ENCODE data around the gene CCDC33. TPM values are rescaled to one million over a fixed set of nuclear protein-coding genes. Genes with fewer than 3 reads are reported as not detected.
"Not testable (repeated sequence)": the region's sequence is repeated elsewhere in the genome, so short reads cannot be mapped to it uniquely, and the experiment has no call there.

The CCDC33 gene
- total RNA-seq, 4 donors from 2014 or later, result 0.13 TPM; not detected in 3

GRCh38 chr15:74357514-74357913, 121.4 kb downstream of the CCDC33 start:
- DNase-seq; H3K27ac ChIP-seq; H3K4me1 ChIP-seq; H3K4me3 ChIP-seq (replicated peaks in 1 of 3); H3K36me3 ChIP-seq; H3K27me3 ChIP-seq; H3K9me3 ChIP-seq; intact Hi-C loops (cut with DNase I): not testable (repeated sequence)
- WGBS, 2 donors, result 52 to 62% methylated on average over 7 of the region's 7 CpGs

DNA sequence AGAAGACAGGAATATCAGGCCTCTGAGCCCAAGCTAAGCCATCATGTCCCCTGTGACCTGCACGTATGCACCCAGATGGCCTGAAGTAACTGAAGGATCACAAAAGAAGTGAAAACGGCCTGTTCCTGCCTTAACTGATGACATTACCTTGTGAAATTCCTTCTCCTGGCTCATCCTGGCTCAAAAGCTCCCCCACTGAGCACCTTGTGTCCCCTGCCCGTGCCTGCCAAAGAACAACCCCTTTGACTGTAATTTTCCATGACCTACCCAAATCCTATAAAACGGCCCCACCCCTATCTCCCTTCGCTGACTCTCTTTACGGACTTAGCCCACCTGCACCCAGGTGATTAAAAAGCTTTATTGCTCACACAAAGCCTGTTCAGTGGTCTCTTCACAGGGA, 123.2 kb downstream of the CCDC33 start:
- H3K27me3 ChIP-seq; intact Hi-C loops (cut with DNase I); H3K27ac ChIP-seq; H3K4me3 ChIP-seq (replicated peaks in 1 of 3); H3K4me1 ChIP-seq; H3K36me3 ChIP-seq; DNase-seq; H3K9me3 ChIP-seq: not testable (repeated sequence)
- WGBS, 2 donors, result 76 to 83% methylated on average over 6 of the region's 6 CpGs

DNA sequence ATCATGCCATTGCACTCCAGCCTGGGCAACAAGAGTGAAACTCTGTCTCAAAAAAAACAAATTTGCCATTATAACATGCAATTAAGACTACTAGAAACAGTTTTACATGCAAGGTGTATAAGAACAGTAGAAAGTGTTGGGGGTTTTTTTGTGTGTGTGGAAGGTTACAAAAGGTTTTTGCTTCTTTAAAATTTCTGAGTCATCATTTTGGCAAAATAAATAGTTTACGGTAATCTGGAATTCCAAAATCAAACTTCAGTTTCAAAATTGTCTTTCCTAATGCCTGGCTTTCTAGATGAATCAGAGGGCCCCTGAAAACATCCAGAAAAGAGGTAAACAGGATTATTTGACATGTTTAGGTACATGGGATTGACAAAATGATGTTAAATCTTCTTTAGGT, 124.7 kb downstream of the CCDC33 start:
- DNase-seq; H3K9me3 ChIP-seq; H3K4me1 ChIP-seq; H3K27ac ChIP-seq; intact Hi-C loops (cut with DNase I); H3K4me3 ChIP-seq (replicated peaks in 1 of 3); H3K36me3 ChIP-seq; H3K27me3 ChIP-seq: not testable (repeated sequence)
- WGBS, 2 donors, result 63 to 69% methylated on average over 1 of the region's 1 CpG

DNA sequence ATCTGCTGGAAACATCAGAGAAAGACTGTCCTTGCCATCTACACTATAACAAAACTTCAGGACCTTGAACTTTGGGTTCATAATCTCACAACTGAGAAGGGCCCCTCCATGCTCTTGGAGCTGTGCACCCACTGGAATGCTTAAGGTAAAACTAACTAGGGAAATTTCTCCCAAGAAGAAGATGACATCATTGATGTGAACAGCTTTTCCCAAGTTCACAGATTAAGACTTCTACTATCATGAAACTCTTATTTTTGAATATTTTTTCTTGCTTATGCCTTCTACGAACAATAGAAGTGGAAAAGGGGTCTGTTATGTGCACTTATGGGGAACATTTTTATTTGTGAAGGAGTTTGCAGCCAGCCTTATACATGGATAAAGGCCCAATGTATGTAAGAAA, 126.4 kb downstream of the CCDC33 start:
- Histone ChIP-seq H3K27me3 (no peaks in the 10 kb centered on the region), H3K4me1 (peaks cover 8 to 12% of the 10 kb centered on the region in 2 donors), H3K27ac (no peak overlapping the region), H3K36me3 (no peaks in the 10 kb centered on the region), H3K9me3 (no peaks in the 10 kb centered on the region), H3K4me3 (replicated peaks in 1 of 3) (no peak overlapping the region)
- no peak for TF ChIP-seq POLR2A (IDR thresholded peaks at IDR 0.05)
- TF ChIP-seq, protein P1, sequence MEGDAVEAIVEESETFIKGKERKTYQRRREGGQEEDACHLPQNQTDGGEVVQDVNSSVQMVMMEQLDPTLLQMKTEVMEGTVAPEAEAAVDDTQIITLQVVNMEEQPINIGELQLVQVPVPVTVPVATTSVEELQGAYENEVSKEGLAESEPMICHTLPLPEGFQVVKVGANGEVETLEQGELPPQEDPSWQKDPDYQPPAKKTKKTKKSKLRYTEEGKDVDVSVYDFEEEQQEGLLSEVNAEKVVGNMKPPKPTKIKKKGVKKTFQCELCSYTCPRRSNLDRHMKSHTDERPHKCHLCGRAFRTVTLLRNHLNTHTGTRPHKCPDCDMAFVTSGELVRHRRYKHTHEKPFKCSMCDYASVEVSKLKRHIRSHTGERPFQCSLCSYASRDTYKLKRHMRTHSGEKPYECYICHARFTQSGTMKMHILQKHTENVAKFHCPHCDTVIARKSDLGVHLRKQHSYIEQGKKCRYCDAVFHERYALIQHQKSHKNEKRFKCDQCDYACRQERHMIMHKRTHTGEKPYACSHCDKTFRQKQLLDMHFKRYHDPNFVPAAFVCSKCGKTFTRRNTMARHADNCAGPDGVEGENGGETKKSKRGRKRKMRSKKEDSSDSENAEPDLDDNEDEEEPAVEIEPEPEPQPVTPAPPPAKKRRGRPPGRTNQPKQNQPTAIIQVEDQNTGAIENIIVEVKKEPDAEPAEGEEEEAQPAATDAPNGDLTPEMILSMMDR (IDR thresholded peaks at IDR 0.05), result no peak
- intact Hi-C loops (cut with DNase I), result no loop called here
- no peak for DNase-seq
- WGBS, 2 donors, result 95 to 98% methylated on average over 1 of the region's 1 CpG

DNA sequence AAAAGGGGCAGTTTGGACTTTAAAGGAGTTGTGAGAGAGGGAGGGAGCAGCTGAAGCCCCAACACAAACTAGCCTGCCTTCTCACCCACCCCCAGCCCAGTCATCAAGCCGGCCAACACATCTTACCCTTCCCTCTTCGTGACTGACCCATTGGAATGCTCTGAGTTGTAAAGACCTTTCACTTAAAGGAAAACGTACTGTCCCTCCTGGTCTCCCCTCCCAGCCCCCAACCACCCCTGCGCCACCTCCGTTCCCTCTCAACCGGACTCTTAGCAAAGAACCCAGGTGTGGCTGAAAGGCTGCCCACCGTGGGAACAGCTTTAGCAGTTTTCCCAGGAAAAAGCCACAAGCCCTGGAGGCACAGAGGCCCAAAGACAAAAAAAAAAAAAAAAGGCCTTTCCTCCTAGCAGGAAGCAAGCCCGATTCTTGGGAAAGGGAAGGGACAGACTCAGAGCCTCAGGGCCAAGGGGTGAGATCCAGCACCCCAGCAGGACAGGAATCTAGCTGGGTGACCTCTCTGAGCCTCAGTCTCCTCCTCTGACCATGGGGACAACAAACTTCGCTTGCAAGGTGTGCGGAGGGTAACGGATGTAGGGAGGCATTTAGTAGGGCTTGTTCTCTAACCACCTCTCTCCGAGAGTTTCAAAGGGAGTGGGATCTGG, 128.9 kb downstream of the CCDC33 start:
- Histone ChIP-seq H3K4me3 (replicated peaks in 1 of 3) (no peak overlapping the region), H3K36me3 (no peaks in the 10 kb centered on the region), H3K27ac (no peak overlapping the region), H3K27me3 (no peaks in the 10 kb centered on the region), H3K4me1 (peaks cover 8 to 12% of the 10 kb centered on the region in 2 donors), H3K9me3 (no peaks in the 10 kb centered on the region)
- TF ChIP-seq, protein P1 (IDR thresholded peaks at IDR 0.05), result no peak
- no peak for TF ChIP-seq POLR2A (IDR thresholded peaks at IDR 0.05)
- DNase-seq, result no peak
- intact Hi-C loops (cut with DNase I), result no loop called here
- 89 to 91% methylated on average over 12 of the region's 12 CpGs for WGBS, 2 donors

GRCh38 chr15:74365598-74366445, 129.7 kb downstream of the CCDC33 start:
- peak; percentile 28 to 46 for DNase-seq
- no peaks in the 10 kb centered on the region for H3K9me3 ChIP-seq
- no peaks in the 10 kb centered on the region for H3K36me3 ChIP-seq
- peak overlapping the region in 2 of 3 donors; percentile 3 to 40 for H3K27ac ChIP-seq
- WGBS, 2 donors, result 8 to 12% methylated on average over 29 to 38 of the region's 75 CpGs
- intact Hi-C loops (cut with DNase I), result no loop called here
- peaks cover 8 to 12% of the 10 kb centered on the region in 2 donors for H3K4me1 ChIP-seq
- TF ChIP-seq, protein P1 (IDR thresholded peaks at IDR 0.05), result no peak
- no peak for TF ChIP-seq POLR2A (IDR thresholded peaks at IDR 0.05)
- peak overlapping the region in 1 of 3 donors; percentile 35 for H3K4me3 ChIP-seq (replicated peaks in 1 of 3)
- no peaks in the 10 kb centered on the region for H3K27me3 ChIP-seq
